Activated naive CD8-positive, alpha-beta T cell treated with anti-CD3 and anti-CD28 coated beads, Interleukin-2, amount 10 ng/mL, durations not matched to agents 7 days and 5 days (primary cell): ENCODE data around the gene CAPN15. TPM values are rescaled to one million over a fixed set of nuclear protein-coding genes. Genes with fewer than 3 reads are reported as not detected.

Experiments
- ATAC-seq: fragments of 150-1000 bp; cut with Tn5 transposase; one replicate; pipeline ENCODE4 v1.10.0; 2021; ENCODE audit warnings: low read depth, moderate library complexity
- POLR2A ChIA-PET: fragments of 350-600 bp; sonication (Branson Sonifier 250); formaldehyde crosslinking; loops from one replicate; lab custom pipeline; 2021; ENCODE audit warnings: antibody characterized with exemption; lab: Charles Lee
- DNase-seq: peaks from one replicate; pipeline ENCODE4 v3.0.0; 2021
- H3K27ac Mint-ChIP-seq: one replicate; pipeline ENCODE4 v1.8.0; 2022; ENCODE audit warnings: mild to moderate bottlenecking, mixed read lengths
- H3K27me3 Mint-ChIP-seq: one replicate; pipeline ENCODE4 v1.8.0; 2022; ENCODE audit warnings: mild to moderate bottlenecking, moderate library complexity, mixed read lengths
- H3K36me3 Mint-ChIP-seq: one replicate; pipeline ENCODE4 v1.8.0; 2021; ENCODE audit warnings: mild to moderate bottlenecking, mixed read lengths
- H3K4me1 Mint-ChIP-seq: one replicate; pipeline ENCODE4 v1.8.0; 2021; ENCODE audit warnings: mixed read lengths
- H3K4me3 Mint-ChIP-seq: one replicate; pipeline ENCODE4 v1.8.0; 2022; ENCODE audit warnings: mild to moderate bottlenecking, moderate library complexity, mixed read lengths
- H3K9me3 Mint-ChIP-seq: one replicate; pipeline ENCODE4 v1.8.0; 2021; ENCODE audit warnings: mixed read lengths
- total RNA-seq, 2 experiments: library from RNA; stranded (reverse); gene quantifications; one replicate each; pipeline ENCODE4 v1.2.3, GENCODE V29; 2021

The CAPN15 gene
- total RNA-seq, 2 experiments from 2014 or later = 83.5 to 87.4 TPM

DNA sequence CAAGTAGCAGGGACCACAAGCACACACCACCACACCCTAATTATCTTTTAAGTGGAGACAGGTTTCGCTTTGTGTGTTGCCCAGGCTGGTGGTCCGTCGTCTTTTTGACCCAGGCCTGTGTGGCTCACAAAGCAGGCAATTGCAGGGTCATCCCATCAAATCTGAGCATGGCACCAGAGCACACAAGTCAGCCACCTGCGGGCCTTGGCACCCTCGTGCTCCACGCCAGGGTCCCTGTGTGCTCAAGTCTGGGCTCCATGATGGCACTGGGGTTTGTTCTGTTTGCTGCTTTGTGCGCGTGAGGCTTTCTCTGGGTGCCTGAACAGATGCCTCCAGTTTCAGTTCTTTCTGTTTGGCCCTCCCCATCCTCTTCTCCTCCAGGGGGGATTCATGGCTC is 2.4 kb upstream of the CAPN15 start:
- peaks cover 13% of the 10 kb centered on the region for H3K4me1 Mint-ChIP-seq
- no peaks in the 10 kb centered on the region for H3K9me3 Mint-ChIP-seq
- H3K4me3 Mint-ChIP-seq = peak overlapping the region; percentile 91
- peak overlapping the region; percentile 94 for H3K27ac Mint-ChIP-seq
- DNase-seq (no peak), ATAC-seq (no peak)
- POLR2A ChIA-PET = interaction anchor here (2.7 kb wide), 1 partner anchor 45 kb away, joined by 23 read pairs; the partner anchor contains the start of gene PIGQ
- H3K27me3 Mint-ChIP-seq = no peaks in the 10 kb centered on the region
- peaks cover 2% of the 10 kb centered on the region for H3K36me3 Mint-ChIP-seq

DNA sequence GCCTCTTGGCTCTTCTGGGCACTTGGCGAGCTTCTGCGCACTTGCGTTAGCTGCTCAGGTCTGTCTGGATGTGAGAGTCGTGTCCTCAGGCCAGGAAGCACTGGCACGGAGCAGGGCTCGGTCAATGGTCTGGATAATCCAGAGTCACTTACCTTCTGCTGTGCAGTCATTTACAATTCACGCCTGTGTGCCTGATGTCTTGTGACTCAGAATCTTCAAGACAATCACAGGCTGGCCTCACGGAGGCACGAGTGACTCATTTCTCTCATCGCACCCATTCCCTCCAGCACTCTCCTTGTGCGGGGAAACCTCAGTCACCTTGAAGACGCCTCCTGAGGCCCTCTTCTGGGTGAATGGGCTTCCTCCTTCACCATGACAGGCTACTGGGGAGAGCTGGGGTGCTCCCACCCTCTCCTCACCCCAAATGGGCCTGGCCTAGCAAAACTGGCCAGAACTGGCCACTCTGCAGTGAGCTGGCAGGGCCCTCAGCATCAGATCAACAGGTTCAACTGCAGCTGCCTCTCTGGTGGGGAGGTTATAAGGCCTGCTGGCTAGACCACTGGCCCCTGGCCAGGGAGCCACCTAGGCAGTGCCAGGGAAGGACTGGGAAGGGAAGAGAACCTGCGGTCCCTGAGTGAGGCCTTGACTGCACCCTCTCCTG is 1.9 kb upstream of the CAPN15 start:
- H3K36me3 Mint-ChIP-seq = peaks cover 2% of the 10 kb centered on the region
- no peaks in the 10 kb centered on the region for H3K27me3 Mint-ChIP-seq
- H3K4me1 Mint-ChIP-seq = peaks cover 13% of the 10 kb centered on the region
- H3K27ac Mint-ChIP-seq = peak overlapping the region; percentile 94
- POLR2A ChIA-PET = interaction anchor here (0.9 to 2.7 kb wide), 4 partner anchors 41 to 145 kb away, joined by 3 to 23 read pairs (median 3); partner anchors contain the start of genes NHLRC4 and PIGQ
- peak; percentile 50 for DNase-seq
- no peaks in the 10 kb centered on the region for H3K9me3 Mint-ChIP-seq
- peak overlapping the region; percentile 91 for H3K4me3 Mint-ChIP-seq
- ATAC-seq = peak; percentile 31

DNA sequence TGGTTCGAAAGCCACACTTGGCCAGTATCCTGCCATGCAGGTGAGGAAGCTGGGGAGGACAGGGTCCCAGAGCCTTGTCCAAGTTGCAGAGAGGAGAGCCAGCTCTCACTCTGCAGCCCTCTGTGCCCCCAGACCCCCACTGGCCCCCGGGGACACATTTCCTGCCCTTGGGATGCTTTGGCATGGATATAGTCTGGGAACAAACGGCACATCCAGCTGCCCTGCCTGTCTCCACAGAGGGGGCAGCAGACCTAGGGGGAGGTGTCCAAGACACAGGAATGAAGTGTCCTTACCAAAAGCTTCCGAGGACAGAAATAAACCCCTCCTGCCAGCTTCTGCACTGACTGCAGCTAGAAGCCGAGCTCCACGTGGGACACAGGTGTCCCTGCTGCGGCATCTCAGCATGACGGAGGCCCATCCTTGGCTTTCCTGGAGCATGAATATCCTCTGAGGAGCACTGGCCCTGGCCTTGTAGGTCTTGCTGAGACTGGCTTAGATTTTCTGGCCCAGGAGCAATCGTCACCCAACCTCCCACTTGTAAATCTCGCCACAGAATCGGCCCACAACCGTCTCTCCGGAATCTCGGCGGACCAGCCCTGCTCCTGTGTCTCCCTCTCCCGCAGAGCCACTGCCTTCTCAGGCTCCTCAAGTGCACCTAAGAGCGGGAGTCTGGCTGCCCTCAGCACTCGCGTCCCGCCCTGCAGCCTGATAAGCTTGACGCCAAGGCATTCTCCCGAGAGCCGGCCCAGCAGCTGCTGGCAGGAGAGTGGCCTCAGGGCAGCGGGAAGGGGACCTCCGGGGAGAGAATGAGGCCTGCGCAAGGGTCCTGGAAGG is 1.1 kb upstream of the CAPN15 start:
- Mint-ChIP-seq H3K4me3 (peak overlapping the region; percentile 91), H3K36me3 (peaks cover 2% of the 10 kb centered on the region), H3K9me3 (no peaks in the 10 kb centered on the region), H3K4me1 (peaks cover 13% of the 10 kb centered on the region), H3K27ac (peak overlapping the region; percentile 94), H3K27me3 (no peaks in the 10 kb centered on the region)
- ATAC-seq (peak; percentile 0), DNase-seq (no peak)
- POLR2A ChIA-PET = interaction anchor here (0.7 to 2.7 kb wide), 9 partner anchors 8 to 164 kb away, joined by 3 to 23 read pairs (median 4); partner anchors contain the start of genes NHLRC4, PIGQ and WDR24

DNA sequence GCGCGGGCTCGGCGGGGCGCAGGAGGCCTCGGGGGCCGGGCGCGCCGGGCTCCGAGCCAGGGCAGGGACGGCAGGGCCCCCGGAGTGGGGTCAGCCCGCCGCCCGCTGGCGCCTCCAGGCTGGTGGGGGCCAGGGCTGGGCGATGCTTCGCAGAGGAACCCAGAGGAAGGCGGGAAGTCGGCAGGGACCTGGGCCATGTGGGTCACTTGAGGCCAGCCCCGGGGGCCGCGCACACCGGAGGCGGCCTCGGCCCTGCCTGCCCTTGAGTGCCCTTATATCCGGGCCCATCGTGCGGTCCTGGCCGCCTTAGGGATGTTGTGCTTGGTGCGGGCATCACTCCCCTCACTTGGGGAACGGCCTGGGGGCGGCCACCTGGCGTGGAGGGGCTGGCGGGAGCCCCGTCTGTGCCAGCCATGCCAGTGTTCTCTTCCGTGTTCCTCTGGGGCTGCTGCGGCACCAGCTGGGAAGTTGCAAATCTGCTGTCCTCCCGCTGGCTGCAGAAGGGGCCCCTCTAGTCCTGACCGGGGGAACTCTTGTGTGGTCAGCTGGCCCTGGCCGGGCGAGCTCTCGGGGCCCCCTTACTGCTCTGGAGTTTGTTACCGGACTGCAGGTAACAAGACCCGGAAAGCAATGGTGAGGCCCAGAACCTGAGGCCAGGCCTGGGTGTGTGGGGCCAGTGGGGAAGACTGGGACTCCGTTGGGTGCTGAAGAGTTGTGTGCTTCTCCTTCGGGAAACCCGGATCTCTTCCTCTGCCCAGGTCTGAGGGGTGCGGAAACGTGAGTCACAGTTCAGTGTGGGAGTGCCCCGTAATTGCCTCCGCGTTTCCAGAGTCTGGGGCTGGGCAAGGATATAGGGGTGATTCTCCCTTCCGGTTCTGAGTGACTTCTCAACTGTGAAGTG is 849 bp downstream of the CAPN15 start:
- Mint-ChIP-seq H3K27me3 (no peaks in the 10 kb centered on the region), H3K27ac (peak overlapping the region; percentile 95), H3K4me3 (peak overlapping the region; percentile 91), H3K36me3 (peaks cover 2% of the 10 kb centered on the region), H3K9me3 (no peaks in the 10 kb centered on the region), H3K4me1 (peaks cover 13% of the 10 kb centered on the region)
- DNase-seq = peak; percentile 68
- POLR2A ChIA-PET = interaction anchor here (0.8 to 2.7 kb wide), 10 partner anchors 8 to 108 kb away, joined by 3 to 23 read pairs (median 4); partner anchors contain the start of genes METTL26, NHLRC4 and PIGQ
- ATAC-seq = peak; percentile 6

DNA sequence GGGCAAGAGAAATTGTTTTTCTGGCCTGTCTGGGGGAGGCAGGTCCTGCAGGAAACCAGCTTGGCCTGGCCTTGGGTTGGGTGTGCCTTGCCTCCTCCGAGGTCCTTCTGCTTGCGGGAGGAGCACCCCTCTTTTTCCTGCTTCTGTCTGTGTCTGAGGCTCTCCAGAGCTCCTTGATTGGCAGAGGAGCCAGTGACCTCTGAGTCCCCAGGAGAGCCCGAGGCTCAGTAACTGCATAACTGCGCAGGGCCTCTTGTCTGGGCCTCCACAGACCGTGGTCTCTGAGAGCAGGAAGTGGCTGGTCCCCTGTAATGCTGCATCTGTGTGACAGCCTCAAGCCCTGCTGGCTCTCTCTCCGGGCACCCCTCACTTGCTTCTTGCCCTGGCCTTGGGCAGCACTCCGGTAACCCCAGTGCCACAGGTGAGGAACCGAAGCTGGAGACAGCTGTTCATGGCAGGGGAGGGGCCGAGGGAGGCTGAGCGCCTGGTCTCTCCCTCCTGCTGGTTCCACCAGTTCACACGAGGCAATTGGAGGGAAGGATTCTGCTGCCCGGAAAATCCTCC is 1.6 kb downstream of the CAPN15 start:
- H3K36me3 Mint-ChIP-seq = peaks cover 2% of the 10 kb centered on the region
- DNase-seq = peak; percentile 55
- ATAC-seq = peak; percentile 28
- no peaks in the 10 kb centered on the region for H3K9me3 Mint-ChIP-seq
- peak overlapping the region; percentile 95 for H3K27ac Mint-ChIP-seq
- peak overlapping the region; percentile 91 for H3K4me3 Mint-ChIP-seq
- POLR2A ChIA-PET = interaction anchor here (0.8 to 1.4 kb wide), 7 partner anchors 9 to 107 kb away, joined by 3 to 5 read pairs (median 3); partner anchors contain the start of genes METTL26 and NHLRC4
- no peaks in the 10 kb centered on the region for H3K27me3 Mint-ChIP-seq
- H3K4me1 Mint-ChIP-seq = peaks cover 13% of the 10 kb centered on the region

DNA sequence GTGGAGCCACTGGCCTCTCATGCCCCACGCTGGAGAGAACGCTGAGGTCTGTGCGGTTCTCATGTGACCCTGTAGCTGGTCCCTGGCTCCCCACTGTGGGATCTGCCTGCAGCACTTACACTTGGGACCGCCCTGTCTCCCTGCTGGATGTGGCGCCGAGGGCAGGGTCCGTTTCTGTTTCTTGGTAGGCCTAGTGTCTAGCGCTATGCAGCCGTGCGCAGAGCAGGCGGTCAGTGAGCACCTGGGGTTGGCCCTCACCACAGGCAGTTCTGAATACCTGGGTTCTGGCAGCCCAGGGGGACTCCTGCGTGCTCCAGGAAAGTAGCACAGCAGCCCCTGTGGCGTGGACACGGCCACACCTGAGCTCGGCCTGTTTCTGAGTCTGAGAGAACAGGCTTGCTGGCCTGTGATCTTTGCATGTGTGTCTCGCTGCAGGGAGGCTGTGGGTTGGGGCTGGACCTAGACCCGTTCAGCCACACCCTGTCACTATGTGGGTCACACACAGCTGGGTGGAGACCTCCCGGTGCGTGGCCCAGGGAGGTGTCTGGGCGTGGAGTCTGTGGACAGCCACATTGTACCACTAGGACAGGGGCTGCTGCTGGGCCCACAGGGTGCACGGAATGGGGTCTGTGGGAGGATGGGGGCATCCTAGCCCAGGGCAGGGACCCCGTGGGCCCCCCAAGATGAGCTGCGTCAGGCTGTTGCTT is 2.8 kb downstream of the CAPN15 start:
- Mint-ChIP-seq H3K27me3 (no peaks in the 10 kb centered on the region), H3K9me3 (no peaks in the 10 kb centered on the region), H3K27ac (peak overlapping the region; percentile 70), H3K4me1 (peaks cover 12% of the 10 kb centered on the region), H3K4me3 (peak overlapping the region; percentile 19), H3K36me3 (peaks cover 2% of the 10 kb centered on the region)
- POLR2A ChIA-PET = no interaction called here
- DNase-seq (no peak), ATAC-seq (no peak)

DNA sequence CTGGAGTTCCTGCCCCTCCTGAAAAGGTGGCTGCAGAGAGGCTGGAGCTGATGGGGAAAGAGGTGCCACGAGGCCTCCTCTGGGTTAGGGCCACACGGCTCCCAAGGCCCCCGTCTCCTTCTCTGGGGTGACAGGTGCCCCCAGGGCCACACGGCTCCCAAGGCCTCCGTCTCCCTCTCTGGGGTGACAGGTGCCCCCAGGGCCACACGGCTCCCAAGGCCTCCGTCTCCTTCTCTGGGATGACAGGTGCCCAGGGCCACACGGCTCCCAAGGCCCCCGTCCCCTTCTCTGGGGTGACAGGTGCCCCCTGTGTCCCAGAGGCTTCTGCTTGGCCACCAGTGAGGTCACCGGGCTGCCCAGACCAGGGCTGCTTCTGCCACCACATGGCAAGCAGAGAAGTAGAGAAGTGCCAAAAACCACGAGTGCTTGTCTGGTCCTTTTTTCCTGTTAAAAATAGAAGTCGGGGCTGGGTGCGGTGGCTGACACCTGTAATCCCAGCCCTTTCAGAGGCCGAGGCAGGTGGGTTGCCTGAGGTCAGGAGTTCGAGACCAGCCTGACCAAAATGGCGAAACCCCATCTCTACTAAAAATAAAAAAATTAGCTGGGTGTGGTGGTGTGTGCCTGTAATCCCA is 4.1 kb downstream of the CAPN15 start:
- no peak overlapping the region for H3K4me3 Mint-ChIP-seq
- DNase-seq (no peak), ATAC-seq (no peak)
- no peaks in the 10 kb centered on the region for H3K9me3 Mint-ChIP-seq
- no peaks in the 10 kb centered on the region for H3K36me3 Mint-ChIP-seq
- POLR2A ChIA-PET = interaction anchor here (0.7 kb wide), 1 partner anchor 39 kb away, joined by 4 read pairs; no protein-coding TSS in a partner anchor
- H3K27me3 Mint-ChIP-seq = no peaks in the 10 kb centered on the region
- H3K27ac Mint-ChIP-seq = no peak overlapping the region
- H3K4me1 Mint-ChIP-seq = peaks cover 4% of the 10 kb centered on the region

DNA sequence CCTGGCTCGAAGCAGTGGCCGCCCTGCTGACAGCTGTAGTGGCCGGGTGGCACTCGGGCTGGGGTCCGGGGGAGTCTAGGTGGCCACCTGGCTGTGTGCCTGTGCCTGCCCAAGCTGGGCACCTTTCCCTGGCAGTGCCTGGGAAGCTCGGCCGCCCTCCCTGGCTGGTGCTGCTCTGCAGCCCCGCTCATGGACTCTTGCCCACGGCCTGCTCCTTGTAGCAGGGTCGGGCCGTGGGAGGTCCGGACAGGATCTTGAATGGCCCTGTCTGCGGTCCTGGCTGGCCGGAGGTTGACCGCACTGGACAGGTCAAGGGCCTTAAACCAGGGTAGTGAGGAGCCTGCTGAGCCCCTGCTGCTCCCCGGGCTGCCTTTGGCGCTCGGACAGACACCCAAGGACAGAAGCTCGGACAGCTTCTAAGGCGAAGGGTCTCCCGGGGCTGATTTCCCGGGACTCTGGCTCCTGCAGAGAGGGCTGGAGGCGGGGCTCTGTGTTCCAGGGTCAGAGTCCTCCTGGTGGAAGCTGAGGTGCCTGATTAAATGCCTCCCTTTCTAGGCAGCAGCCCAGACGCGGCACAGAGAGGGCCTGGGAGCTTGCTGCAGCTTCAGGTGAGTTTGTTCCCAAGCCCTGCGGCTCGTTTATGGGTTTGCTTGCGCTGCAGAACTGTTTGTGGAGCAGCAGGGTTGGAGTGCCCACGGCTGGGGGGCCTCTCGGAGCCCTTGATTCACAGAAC is 6.0 kb downstream of the CAPN15 start:
- no peaks in the 10 kb centered on the region for H3K9me3 Mint-ChIP-seq
- POLR2A ChIA-PET = no interaction called here
- ATAC-seq = no peak
- no peak for DNase-seq
- H3K36me3 Mint-ChIP-seq = peaks cover 2% of the 10 kb centered on the region
- H3K4me1 Mint-ChIP-seq = peaks cover 3% of the 10 kb centered on the region
- H3K27me3 Mint-ChIP-seq = no peaks in the 10 kb centered on the region
- no peak overlapping the region for H3K4me3 Mint-ChIP-seq
- H3K27ac Mint-ChIP-seq = no peak overlapping the region

DNA sequence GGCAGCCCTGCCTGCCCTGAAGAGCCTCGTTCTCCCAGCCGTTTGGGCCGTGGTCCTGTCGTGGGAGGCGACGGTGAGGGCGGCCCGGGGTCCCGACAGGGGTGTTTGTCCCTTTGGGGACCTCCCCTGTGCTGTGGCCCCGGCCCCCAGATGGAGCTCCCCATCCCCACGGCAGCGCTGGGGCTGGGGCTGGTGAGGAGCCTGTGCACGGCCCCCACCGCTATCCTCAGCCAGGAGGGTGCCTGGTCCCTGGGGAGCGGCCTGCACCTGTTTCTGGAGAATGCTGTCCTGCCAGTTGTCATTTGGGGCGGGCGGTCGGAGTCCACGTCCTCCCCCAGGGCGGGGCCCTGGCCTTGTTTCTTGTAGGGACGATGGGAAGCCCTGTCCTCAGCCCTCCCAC is 6.6 kb downstream of the CAPN15 start:
- H3K27ac Mint-ChIP-seq = no peak overlapping the region
- H3K36me3 Mint-ChIP-seq = peaks cover 4% of the 10 kb centered on the region
- no peak for ATAC-seq
- peaks cover 1% of the 10 kb centered on the region for H3K4me1 Mint-ChIP-seq
- no peak overlapping the region for H3K4me3 Mint-ChIP-seq
- no peak for DNase-seq
- no peaks in the 10 kb centered on the region for H3K9me3 Mint-ChIP-seq
- POLR2A ChIA-PET = no interaction called here
- no peaks in the 10 kb centered on the region for H3K27me3 Mint-ChIP-seq

DNA sequence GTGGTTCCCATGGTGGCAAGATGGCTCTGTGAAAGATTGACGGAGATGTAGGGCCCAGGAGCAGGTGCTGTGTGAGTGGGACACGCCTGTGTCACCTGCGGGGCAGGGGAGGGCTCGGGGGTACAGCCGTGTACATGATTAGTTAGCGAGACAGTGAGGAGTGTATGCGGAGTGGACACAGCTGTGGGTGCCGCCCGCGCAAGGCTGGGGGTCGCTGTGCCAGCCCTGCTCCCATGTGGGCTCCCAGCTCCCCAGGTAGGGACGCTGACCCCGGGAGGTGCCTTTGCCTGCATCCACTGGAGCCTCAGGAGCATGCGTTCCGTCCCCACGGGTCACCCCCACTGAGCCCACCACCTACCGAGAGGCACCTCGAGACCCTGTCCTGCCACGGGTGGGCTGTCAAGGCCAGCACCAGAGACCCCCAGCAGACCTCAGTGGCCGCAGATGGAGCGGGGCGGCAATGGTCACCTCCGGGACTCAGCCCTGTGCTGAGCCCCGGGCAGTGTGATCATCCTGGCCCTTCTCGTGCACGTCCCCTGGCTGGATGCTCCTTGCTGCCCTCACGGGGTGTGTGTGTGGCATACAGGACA is 7.4 kb downstream of the CAPN15 start:
- ATAC-seq = no peak
- POLR2A ChIA-PET = no interaction called here
- H3K36me3 Mint-ChIP-seq = peaks cover 4% of the 10 kb centered on the region

More for the DNA sequence above, 7.4 kb downstream of the CAPN15 start:
- no peaks in the 10 kb centered on the region for H3K27me3 Mint-ChIP-seq
- H3K4me1 Mint-ChIP-seq = no peaks in the 10 kb centered on the region
- no peaks in the 10 kb centered on the region for H3K9me3 Mint-ChIP-seq
- H3K4me3 Mint-ChIP-seq = no peak overlapping the region
- H3K27ac Mint-ChIP-seq = no peak overlapping the region
- no peak for DNase-seq
